ENCODE results near the gene KIRREL1.
"Not testable (repeated sequence)": the region's sequence is repeated elsewhere in the genome, so short reads cannot be mapped to it uniquely, and the experiment has no call there.

The KIRREL1 gene

GRCh38 chr1:158107916-158108315 lies 114.5 kb downstream of the KIRREL1 start:
- DNase-seq (ENCODE audit: low spot score), result no peak

GRCh38 chr1:158112994-158113758 lies 119.7 kb downstream of the KIRREL1 start:
- no peak for DNase-seq (ENCODE audit: low spot score)

- DNase-seq (ENCODE audit: low spot score), result no peak
Observed at GRCh38 chr1:158113759-158114127, 120.3 kb downstream of the KIRREL1 start.

- no peak for DNase-seq (ENCODE audit: low spot score)
Observed at GRCh38 chr1:158115126-158115525, 121.7 kb downstream of the KIRREL1 start.

- DNase-seq (ENCODE audit: low spot score), result no peak
Observed at GRCh38 chr1:158116311-158117167, 123.1 kb downstream of the KIRREL1 start.

GRCh38 chr1:158117854-158118704 lies 124.6 kb downstream of the KIRREL1 start:
- DNase-seq (ENCODE audit: low spot score), result peak; percentile 53

GRCh38 chr1:158118713-158119402 lies 125.4 kb downstream of the KIRREL1 start:
- no peak for DNase-seq (ENCODE audit: low spot score)

GRCh38 chr1:158119976-158120653 lies 126.7 kb downstream of the KIRREL1 start:
- DNase-seq (ENCODE audit: low spot score), result no peak

- peak; percentile 34 for DNase-seq (ENCODE audit: low spot score)
Observed at GRCh38 chr1:158121604-158122254, 128.3 kb downstream of the KIRREL1 start.

- no peak for DNase-seq (ENCODE audit: low spot score)
Observed at GRCh38 chr1:158122833-158123388, 129.5 kb downstream of the KIRREL1 start.

- no peak for DNase-seq (ENCODE audit: low spot score)
Observed at GRCh38 chr1:158124034-158124433, 130.6 kb downstream of the KIRREL1 start.

- DNase-seq (ENCODE audit: low spot score), result peak; percentile 72
Observed at GRCh38 chr1:158124999-158125398, 131.6 kb downstream of the KIRREL1 start.

- DNase-seq (ENCODE audit: low spot score), result no peak
Observed at GRCh38 chr1:158126425-158126824, 133.0 kb downstream of the KIRREL1 start.

- not testable (repeated sequence) for DNase-seq (ENCODE audit: low spot score)
Observed at GRCh38 chr1:158128531-158128930, 135.1 kb downstream of the KIRREL1 start.

GRCh38 chr1:158131217-158131616 lies 137.8 kb downstream of the KIRREL1 start:
- DNase-seq (ENCODE audit: low spot score), result no peak

- no peak for DNase-seq (ENCODE audit: low spot score)
Observed at GRCh38 chr1:158140764-158141192, 147.3 kb downstream of the KIRREL1 start.

- DNase-seq (ENCODE audit: low spot score), result no peak
Observed at GRCh38 chr1:158145173-158145719, 151.8 kb downstream of the KIRREL1 start.

- no peak for DNase-seq (ENCODE audit: low spot score)
Observed at GRCh38 chr1:158146165-158146564, 152.7 kb downstream of the KIRREL1 start.

- DNase-seq (ENCODE audit: low spot score), result no peak
Observed at GRCh38 chr1:158146739-158147138, 153.3 kb downstream of the KIRREL1 start.

- DNase-seq (ENCODE audit: low spot score), result no peak
Observed at GRCh38 chr1:158147401-158147800, 154.0 kb downstream of the KIRREL1 start.

Data from HuH-7.5 (cell line).